Subcutaneous adipose tissue (tissue), 4 donors: ENCODE measurements around the gene CD48. TPM values are rescaled to one million over a fixed set of nuclear protein-coding genes. Genes with fewer than 3 reads are reported as not detected.

ENCODE experiments used
- total RNA-seq, 4 donors: library from RNA; depleted of rRNA; stranded (reverse); fragments of >200 nt; gene quantifications; one replicate each; pipeline ENCODE4 v1.1.0, GENCODE V29; 2016
- TF ChIP-seq, protein P1 (sequence below): fragments of 450-650 bp; IDR thresholded peaks from one replicate; pipeline ENCODE4 v1.5.1; 2016; ENCODE audit warnings: low read depth, mild to moderate bottlenecking, control low read depth, antibody characterized with exemption, moderate library complexity

The CD48 gene
- total RNA-seq, 4 donors from 2014 or later, result 2.1 to 77.7 (median 9.4) TPM

DNA sequence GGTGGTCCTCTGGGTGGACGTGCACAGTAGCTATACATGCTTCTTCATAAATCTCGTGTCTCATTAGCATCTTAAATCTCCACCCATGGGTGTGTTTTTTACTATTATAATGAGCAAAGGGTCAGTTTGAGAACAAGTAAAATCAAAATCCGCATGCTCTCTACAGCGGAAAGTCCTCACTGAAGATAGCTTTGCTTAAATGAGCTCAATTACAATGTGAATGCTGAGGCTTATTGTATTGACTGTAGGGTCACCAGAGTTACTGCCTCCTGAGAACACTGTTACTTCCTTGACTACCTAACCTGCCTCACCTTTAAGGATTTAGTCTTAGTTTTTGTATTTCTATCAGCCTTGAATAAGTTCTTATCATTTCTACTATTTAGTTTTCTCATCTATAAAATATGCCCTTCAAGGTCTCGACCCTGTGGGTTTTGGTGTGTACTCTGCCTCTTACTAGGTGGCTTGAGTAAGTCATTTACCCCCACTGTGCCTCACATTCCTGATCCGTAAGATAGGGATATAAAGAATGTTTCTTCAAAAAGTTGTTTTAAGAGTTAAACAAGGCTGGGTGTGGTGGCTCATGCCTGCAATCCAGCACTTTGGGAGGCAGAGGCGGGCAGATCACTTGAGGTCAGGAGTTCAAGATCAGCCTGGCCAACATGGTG lies 35.3 kb upstream of the CD48 start:
- TF ChIP-seq, protein P1, sequence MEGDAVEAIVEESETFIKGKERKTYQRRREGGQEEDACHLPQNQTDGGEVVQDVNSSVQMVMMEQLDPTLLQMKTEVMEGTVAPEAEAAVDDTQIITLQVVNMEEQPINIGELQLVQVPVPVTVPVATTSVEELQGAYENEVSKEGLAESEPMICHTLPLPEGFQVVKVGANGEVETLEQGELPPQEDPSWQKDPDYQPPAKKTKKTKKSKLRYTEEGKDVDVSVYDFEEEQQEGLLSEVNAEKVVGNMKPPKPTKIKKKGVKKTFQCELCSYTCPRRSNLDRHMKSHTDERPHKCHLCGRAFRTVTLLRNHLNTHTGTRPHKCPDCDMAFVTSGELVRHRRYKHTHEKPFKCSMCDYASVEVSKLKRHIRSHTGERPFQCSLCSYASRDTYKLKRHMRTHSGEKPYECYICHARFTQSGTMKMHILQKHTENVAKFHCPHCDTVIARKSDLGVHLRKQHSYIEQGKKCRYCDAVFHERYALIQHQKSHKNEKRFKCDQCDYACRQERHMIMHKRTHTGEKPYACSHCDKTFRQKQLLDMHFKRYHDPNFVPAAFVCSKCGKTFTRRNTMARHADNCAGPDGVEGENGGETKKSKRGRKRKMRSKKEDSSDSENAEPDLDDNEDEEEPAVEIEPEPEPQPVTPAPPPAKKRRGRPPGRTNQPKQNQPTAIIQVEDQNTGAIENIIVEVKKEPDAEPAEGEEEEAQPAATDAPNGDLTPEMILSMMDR, result no peak

DNA sequence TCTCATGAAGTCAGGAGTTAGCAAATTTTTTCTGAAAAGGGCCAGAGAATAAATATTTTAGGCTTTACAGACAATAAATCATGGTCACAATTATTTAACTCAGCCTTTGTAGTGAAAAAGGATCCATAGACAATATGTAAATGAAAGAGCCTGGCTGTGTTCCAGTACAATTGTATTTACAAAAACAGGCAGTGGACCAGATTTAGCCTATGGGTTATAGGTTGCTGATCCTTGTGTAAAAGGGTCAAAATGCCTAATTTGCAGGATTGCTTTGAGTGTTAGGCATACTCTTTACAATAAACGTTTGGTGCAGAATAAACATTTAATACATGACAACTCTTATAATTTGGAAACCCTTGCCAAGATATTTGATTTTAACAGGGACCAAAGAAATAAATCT lies 33.9 kb upstream of the CD48 start:
- TF ChIP-seq, protein P1, result no peak

DNA sequence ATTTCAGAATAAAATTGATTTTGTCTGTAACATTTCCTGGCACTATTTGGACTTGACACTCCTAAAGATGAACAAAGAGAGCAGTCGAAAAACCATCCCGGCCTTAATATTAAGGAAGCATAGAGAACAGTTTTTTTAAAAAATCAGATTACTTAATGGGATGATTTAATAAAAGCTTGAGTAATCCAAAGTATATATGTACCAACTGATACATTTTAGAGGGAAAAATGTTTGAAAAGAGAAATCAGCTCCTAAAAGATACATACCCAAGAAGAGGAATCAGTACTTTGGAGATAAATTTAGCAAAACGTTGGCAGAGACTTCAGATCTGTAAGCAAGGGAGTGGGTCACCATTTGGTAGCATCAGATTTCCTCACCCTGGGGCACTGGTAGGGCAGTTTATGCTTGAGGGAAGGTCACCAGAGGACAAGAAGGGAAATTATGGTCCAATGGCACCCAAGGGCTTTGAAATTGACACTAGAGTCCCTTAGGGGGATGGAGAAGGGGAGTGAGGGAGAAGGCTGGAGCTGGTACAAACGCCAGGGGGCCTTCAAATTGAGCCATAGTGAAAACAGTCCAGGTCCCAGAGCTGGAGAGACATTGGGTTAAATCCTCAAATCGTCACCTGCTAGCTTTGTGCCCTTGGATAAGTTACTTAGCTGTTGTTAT lies 33.4 kb upstream of the CD48 start:
- TF ChIP-seq, protein P1, result no peak

DNA sequence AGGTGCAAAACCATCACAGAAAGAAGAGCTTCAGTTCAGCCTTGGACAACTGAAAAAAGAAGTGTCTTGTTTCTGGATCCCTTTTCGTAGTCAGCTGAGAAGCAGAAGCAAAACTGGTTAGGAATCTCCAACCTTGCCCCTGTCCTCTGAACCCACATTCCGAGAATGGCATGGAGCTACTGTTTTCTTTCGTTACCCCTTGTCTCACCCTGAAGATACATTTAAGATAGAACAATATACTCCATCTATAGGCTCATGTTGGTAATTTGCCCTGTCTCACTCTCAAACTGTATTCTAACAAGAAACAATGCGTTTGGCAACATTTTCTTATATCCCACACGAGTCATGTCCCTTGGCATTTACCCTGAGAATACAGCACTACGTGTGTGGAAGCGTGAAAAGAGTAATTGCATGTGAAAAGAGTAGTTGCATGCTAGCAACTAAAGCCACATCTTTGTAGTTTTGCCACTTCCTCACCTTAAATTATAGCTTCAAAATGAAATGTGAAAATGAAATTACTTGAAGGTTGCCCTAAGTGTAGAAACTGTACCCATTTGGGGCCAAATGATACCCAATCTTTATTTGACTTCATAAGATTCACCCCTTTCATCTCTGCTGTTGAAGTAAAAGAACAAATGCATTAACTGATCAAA lies 32.7 kb upstream of the CD48 start:
- TF ChIP-seq, protein P1, result no peak

DNA sequence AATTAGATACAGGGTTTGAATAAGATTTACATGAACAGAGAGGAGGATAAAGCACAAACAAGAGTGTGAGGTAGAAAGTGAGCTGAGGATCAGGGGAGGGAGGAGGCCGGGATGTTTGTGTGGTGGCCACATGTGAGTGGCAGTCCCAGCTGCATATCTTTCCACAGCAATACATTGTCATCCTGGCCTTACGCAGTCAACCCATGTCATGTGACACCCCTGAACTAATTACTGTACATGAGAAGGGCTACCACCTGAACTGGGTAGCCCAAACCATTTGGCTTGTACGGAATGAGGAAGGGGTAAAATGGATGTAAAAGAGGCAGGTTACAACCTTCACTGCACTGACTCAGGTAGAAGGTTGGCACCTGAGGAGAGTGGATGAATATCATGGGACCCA lies 31.6 kb upstream of the CD48 start:
- TF ChIP-seq, protein P1, result no peak

DNA sequence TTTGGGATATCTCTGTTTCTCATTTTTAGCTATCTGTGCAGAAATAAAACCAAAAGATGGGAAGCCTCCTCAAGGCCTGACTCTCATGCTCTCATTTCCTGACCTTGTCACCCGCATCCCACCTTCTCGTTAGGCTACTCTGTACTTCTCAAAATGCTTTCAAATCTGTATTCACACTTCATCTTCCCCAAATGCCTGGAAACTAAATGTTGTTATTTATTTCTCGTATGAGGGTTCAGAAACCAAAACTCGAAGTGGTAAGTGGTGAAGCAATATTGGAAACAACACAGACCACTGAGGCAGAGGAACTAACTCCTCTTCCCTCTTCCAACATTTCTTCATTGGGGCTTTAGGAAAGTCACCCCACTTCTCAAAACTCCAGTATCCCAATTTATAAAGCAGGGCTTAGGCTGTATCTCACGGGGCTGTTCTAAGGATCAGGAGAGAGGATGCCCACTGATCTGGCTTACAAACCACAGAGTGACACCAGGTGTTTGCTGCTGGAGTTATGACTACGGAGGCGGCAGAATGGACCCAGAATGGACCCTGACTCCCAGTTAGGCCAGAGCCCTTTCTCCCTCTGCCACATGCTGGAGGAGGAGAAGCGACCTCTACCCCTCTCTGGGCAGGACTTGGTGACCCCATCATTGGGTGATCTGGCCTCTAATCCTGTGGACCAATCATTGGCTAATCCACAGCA lies 31.0 kb upstream of the CD48 start:
- TF ChIP-seq, protein P1, result no peak
